Neural progenitor cell (in vitro differentiated cells): ENCODE results near the gene WSB2. TPM values are rescaled to one million over a fixed set of nuclear protein-coding genes. Genes with fewer than 3 reads are reported as not detected.

Experiments used
- DNase-seq: peaks from one replicate; pipeline ENCODE4 v3.0.0-alpha.2; 2016; ENCODE audit warnings: low spot score
- H2AFZ ChIP-seq: fragments of 200-600 bp; sonication (generic); replicated peaks from 2 replicates; pipeline ENCODE4 v1.6.1; 2016; ENCODE audit warnings: antibody characterized with exemption
- H3F3A ChIP-seq: fragments of 200-600 bp; sonication (generic); 2 replicates; pipeline ENCODE4 v1.6.1; 2016; ENCODE audit warnings: antibody characterized with exemption, low read depth
- H3K27ac ChIP-seq: fragments of 200-600 bp; sonication (generic); 2 replicates; pipeline ENCODE4 v1.5.1; 2016; ENCODE audit warnings: mild to moderate bottlenecking
- H3K27me3 ChIP-seq: fragments of 200-600 bp; sonication (generic); 2 replicates; pipeline ENCODE4 v1.6.1; 2016; ENCODE audit warnings: mild to moderate bottlenecking, moderate library complexity
- H3K36me3 ChIP-seq: fragments of 200-600 bp; sonication (generic); 2 replicates; pipeline ENCODE4 v1.5.1; 2016
- H3K4me1 ChIP-seq: fragments of 200-600 bp; sonication (generic); 2 replicates; pipeline ENCODE4 v1.6.1; 2016; ENCODE audit warnings: mixed run types
- H3K4me2 ChIP-seq: fragments of 200-600 bp; sonication (generic); 2 replicates; pipeline ENCODE4 v1.6.1; 2016
- H3K4me3 ChIP-seq: fragments of 200-600 bp; sonication (generic); 2 replicates; pipeline ENCODE4 v1.5.1; 2016
- H3K79me2 ChIP-seq: fragments of 200-600 bp; sonication (generic); 2 replicates; pipeline ENCODE4 v1.6.1; 2016; ENCODE audit warnings: low read depth
- H3K9ac ChIP-seq: fragments of 200-600 bp; sonication (generic); 2 replicates; pipeline ENCODE4 v1.6.1; 2016
- H3K9me3 ChIP-seq: fragments of 200-600 bp; sonication (generic); 2 replicates; pipeline ENCODE4 v1.5.1; 2016; ENCODE audit warnings: low read depth
- H4K20me1 ChIP-seq: fragments of 200-600 bp; sonication (generic); 2 replicates; pipeline ENCODE4 v1.6.1; 2016; ENCODE audit warnings: low read depth
- H3K27ac Mint-ChIP-seq: 3 replicates; pipeline ENCODE4 v1.8.0; 2021; ENCODE audit warnings: mixed read lengths
- H3K27me3 Mint-ChIP-seq: 2 replicates; pipeline ENCODE4 v1.8.0; 2022; ENCODE audit warnings: low read depth, mild to moderate bottlenecking, inconsistent platforms, moderate library complexity, mixed read lengths; ENCODE audit not compliant: insufficient read depth
- H3K36me3 Mint-ChIP-seq: 3 replicates; pipeline ENCODE4 v1.8.0; 2021; ENCODE audit warnings: mixed read lengths
- H3K4me1 Mint-ChIP-seq: 3 replicates; pipeline ENCODE4 v1.8.0; 2021; ENCODE audit warnings: mixed read lengths
- H3K4me3 Mint-ChIP-seq: 3 replicates; pipeline ENCODE4 v1.8.0; 2021; ENCODE audit warnings: mild to moderate bottlenecking, moderate library complexity, mixed read lengths
- H3K9me3 Mint-ChIP-seq: 3 replicates; pipeline ENCODE4 v1.8.0; 2020; ENCODE audit warnings: mixed read lengths
- EZH2 ChIP-seq: fragments of 200-600 bp; sonication (generic); IDR thresholded peaks from 2 replicates; pipeline ENCODE4 v1.6.1; 2017; ENCODE audit warnings: antibody characterized with exemption, mild to moderate bottlenecking, moderate library complexity
- EZH2phosphoT487 ChIP-seq: fragments of 200-600 bp; sonication (generic); IDR thresholded peaks from 2 replicates; pipeline ENCODE4 v1.6.1; 2017; ENCODE audit warnings: antibody characterized with exemption
- total RNA-seq: library from RNA; depleted of rRNA; stranded (reverse); fragments of >200 nt; gene quantifications from 2 replicates; pipeline ENCODE4 v1.2.3, GENCODE V29; 2015; ENCODE audit warnings: low replicate concordance
- TF ChIP-seq, protein P1 (sequence below): fragments of 200-600 bp; sonication (generic); IDR thresholded peaks from 2 replicates; pipeline ENCODE4 v1.5.1; 2017; ENCODE audit warnings: antibody characterized with exemption, mild to moderate bottlenecking

WSB2 gene
- total RNA-seq, 1 donor from 2014 or later: 21.2 TPM

DNA sequence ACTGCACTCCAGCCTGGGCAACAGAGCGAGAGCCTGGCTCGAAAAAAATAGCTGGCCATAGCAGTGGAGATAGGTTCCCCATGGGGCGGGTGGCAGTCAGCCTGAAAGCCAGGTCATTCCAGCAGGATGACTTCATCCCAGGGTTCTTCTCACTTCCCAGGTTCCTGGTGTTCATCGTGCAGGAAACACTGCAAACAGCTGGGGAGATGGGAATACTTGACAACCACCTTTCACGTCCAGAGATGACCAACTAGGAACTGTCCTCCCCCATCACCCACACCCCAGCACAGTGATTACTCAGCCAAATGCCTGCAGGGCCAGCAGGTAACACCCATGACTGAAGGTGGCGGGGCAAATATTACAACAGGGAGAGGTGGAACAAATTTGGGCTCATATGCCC is 41.1 kb upstream of the WSB2 start:
- Histone ChIP-seq H3K36me3 (no peaks in the 10 kb centered on the region), H3K79me2 (no peaks in the 10 kb centered on the region), H3K4me3 (no peak overlapping the region), H3K4me1 (no peaks in the 10 kb centered on the region), H3F3A (peaks cover 25% of the 10 kb centered on the region), H3K4me2 (peak overlapping the region; percentile 90), H3K27me3 (no peaks in the 10 kb centered on the region), H2AFZ (no peak overlapping the region), H4K20me1 (no peaks in the 10 kb centered on the region), H3K27ac (no peak overlapping the region), H3K9me3 (no peaks in the 10 kb centered on the region), H3K9ac (no peak overlapping the region)
- TF ChIP-seq EZH2phosphoT487 (no peak), EZH2 (no peak)
- TF ChIP-seq, protein P1, sequence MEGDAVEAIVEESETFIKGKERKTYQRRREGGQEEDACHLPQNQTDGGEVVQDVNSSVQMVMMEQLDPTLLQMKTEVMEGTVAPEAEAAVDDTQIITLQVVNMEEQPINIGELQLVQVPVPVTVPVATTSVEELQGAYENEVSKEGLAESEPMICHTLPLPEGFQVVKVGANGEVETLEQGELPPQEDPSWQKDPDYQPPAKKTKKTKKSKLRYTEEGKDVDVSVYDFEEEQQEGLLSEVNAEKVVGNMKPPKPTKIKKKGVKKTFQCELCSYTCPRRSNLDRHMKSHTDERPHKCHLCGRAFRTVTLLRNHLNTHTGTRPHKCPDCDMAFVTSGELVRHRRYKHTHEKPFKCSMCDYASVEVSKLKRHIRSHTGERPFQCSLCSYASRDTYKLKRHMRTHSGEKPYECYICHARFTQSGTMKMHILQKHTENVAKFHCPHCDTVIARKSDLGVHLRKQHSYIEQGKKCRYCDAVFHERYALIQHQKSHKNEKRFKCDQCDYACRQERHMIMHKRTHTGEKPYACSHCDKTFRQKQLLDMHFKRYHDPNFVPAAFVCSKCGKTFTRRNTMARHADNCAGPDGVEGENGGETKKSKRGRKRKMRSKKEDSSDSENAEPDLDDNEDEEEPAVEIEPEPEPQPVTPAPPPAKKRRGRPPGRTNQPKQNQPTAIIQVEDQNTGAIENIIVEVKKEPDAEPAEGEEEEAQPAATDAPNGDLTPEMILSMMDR: no peak
- Mint-ChIP-seq H3K27ac (no peak overlapping the region), H3K36me3 (no peaks in the 10 kb centered on the region), H3K4me3 (peak overlapping the region; percentile 66), H3K4me1 (peaks cover 17% of the 10 kb centered on the region), H3K9me3 (no peaks in the 10 kb centered on the region), H3K27me3 (peaks cover 12% of the 10 kb centered on the region)
- DNase-seq: no peak

DNA sequence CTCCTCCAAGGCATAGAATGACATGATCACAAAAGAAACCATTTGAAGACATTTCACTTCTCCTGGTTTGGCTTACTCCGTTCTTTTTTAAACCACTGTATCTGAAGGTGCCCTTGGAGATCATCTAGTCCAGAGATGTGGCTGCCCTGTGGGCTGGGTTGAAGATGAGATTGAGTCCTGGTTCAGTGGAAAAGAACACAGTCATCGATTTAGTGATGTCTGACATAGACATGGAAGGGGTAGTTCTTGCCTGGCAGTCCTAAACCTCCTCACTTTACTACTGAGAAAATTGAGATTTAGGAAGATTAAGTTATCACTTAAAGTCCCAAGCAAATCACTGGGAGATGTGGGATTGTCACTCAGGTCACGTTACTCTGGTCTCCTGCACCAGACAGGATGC is 40.1 kb upstream of the WSB2 start:
- no peaks in the 10 kb centered on the region for H3K9me3 ChIP-seq
- no peaks in the 10 kb centered on the region for H3K36me3 Mint-ChIP-seq
- peaks cover 17% of the 10 kb centered on the region for H3K4me1 Mint-ChIP-seq
- no peaks in the 10 kb centered on the region for H4K20me1 ChIP-seq
- H3K9me3 Mint-ChIP-seq: no peaks in the 10 kb centered on the region
- H2AFZ ChIP-seq: no peak overlapping the region
- no peaks in the 10 kb centered on the region for H3K27me3 ChIP-seq
- H3K4me3 ChIP-seq: no peak overlapping the region
- no peak overlapping the region for H3K4me3 Mint-ChIP-seq
- peaks cover 12% of the 10 kb centered on the region for H3K27me3 Mint-ChIP-seq
- no peak overlapping the region for H3K9ac ChIP-seq
- no peaks in the 10 kb centered on the region for H3K4me1 ChIP-seq
- TF ChIP-seq, protein P1: no peak
- TF ChIP-seq EZH2 (no peak), EZH2phosphoT487 (no peak)
- no peak overlapping the region for H3K27ac Mint-ChIP-seq
- no peaks in the 10 kb centered on the region for H3K79me2 ChIP-seq
- H3K4me2 ChIP-seq: no peak overlapping the region
- H3K36me3 ChIP-seq: no peaks in the 10 kb centered on the region
- no peak for DNase-seq
- H3F3A ChIP-seq: peaks cover 25% of the 10 kb centered on the region
- H3K27ac ChIP-seq: no peak overlapping the region

DNA sequence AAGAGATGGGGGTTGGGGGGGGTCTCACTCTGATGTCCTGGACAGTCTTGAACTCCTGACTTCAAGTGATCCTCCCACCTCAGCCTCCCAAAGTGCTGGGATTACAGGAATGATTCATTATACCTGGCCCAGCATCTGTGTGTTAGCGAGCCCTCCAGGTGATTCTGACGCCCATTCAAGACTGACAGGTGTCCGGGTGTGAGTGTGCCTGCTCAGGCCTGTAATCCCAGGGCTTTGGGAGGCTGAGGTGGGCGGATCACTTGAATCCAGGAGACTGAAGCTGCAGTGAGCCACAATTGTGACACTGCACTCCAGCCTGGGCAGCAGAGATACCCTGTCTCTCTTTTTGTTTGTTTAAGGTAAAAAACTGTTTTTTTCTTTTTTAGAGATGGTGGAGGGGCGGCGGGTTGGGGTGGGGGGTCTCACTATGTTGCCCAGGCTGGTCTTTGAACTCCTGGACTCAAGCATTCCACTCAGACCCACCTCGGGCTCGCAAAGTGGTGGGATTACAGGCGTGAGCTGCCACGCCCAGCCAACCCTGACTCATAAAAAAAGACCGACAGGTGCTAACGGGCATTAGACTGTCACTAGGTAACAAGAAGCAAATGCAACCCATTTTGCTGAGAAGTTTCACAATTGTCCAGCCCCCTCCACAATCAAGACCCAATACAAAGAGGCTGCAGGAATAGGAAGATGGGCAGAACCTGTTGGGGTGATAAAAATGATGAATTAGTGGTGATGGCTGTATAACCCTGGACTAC is 38.1 kb upstream of the WSB2 start:
- Histone ChIP-seq H3K27ac (no peak overlapping the region), H3K79me2 (no peaks in the 10 kb centered on the region), H2AFZ (no peak overlapping the region), H3K4me3 (no peak overlapping the region), H3K9me3 (no peaks in the 10 kb centered on the region), H3K9ac (no peak overlapping the region), H3K4me1 (no peaks in the 10 kb centered on the region), H3K4me2 (no peak overlapping the region), H3K27me3 (no peaks in the 10 kb centered on the region), H4K20me1 (no peaks in the 10 kb centered on the region), H3K36me3 (no peaks in the 10 kb centered on the region), H3F3A (peaks cover 13% of the 10 kb centered on the region)
- no peak for TF ChIP-seq EZH2phosphoT487
- Mint-ChIP-seq H3K27me3 (peaks cover 10% of the 10 kb centered on the region), H3K27ac (no peak overlapping the region), H3K9me3 (no peaks in the 10 kb centered on the region), H3K4me1 (peaks cover 11% of the 10 kb centered on the region), H3K4me3 (no peak overlapping the region), H3K36me3 (no peaks in the 10 kb centered on the region)
- no peak for DNase-seq

DNA sequence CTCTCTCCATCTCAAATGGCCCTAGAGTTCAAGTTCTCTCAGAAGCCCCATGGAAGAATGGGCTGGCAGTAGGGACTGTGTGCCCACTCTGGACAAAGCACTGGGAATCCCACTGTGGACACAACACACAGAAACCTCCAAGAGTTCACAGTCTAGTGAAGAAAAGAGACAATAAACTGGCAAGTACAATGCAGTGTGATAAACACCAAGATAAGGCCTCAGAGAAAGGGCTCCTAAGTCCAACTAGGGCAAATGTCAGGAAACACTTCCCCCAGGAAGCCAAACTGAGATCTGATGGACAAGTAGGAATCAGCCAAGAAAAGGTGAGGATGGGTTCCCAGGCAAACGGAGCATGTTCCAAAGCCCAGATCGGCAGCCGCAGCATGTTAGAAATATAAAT is 37.4 kb upstream of the WSB2 start:
- Mint-ChIP-seq H3K9me3 (no peaks in the 10 kb centered on the region), H3K27me3 (peaks cover 10% of the 10 kb centered on the region), H3K4me1 (peaks cover 11% of the 10 kb centered on the region), H3K27ac (no peak overlapping the region), H3K36me3 (no peaks in the 10 kb centered on the region), H3K4me3 (no peak overlapping the region)
- TF ChIP-seq, protein P1: no peak
- no peak for TF ChIP-seq EZH2phosphoT487
- TF ChIP-seq EZH2: no peak
- Histone ChIP-seq H3K27me3 (no peaks in the 10 kb centered on the region), H3K4me1 (no peaks in the 10 kb centered on the region), H2AFZ (no peak overlapping the region), H3K4me2 (no peak overlapping the region), H3K27ac (no peak overlapping the region), H3F3A (peaks cover 7% of the 10 kb centered on the region), H4K20me1 (no peaks in the 10 kb centered on the region), H3K9ac (no peak overlapping the region), H3K79me2 (no peaks in the 10 kb centered on the region), H3K36me3 (no peaks in the 10 kb centered on the region), H3K9me3 (no peaks in the 10 kb centered on the region), H3K4me3 (no peak overlapping the region)
- no peak for DNase-seq
